Stimulated activated CD4-positive, alpha-beta T cell treated with anti-CD3 and anti-CD28 coated beads, Interleukin-4, amount 100 ng/mL, for 24 hours (primary cell): Measurements from ENCODE around the gene C9orf50.
A peak's percentile ranks its signal among the peaks of the same experiment; 100 is the strongest.

Experiments used
- DNase-seq: peaks from one replicate; pipeline ENCODE4 v3.0.0-alpha.2; 2020

Gene C9orf50

DNA sequence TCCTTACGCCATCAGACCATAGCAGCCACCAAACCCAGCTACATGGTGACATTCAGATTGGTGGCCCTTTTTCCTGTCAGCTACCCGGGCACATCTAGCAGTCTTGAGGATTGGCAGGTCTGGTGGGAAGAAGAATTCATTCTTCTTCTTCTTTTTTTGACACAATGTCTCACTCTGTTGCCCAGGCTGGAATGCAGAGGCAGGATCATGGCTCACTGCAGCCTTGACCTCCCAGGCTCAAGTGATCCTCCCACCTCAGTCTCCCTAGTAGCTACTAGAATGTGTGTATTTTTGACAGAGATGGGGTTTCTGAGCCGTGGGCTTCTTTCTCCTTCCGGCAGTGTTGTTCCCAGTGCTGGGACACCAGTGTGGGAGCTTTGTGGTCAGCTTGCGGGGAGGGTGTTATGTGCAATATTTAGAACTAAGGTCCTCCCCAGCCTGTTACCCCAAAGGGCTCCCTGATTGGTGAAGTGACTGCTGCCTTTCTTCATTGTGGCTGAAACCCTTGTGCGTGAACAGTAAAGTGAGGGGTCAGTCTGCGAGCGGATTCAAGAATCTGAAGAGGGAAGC is 8.4 kb upstream of the C9orf50 start:
- no peak for DNase-seq

DNA sequence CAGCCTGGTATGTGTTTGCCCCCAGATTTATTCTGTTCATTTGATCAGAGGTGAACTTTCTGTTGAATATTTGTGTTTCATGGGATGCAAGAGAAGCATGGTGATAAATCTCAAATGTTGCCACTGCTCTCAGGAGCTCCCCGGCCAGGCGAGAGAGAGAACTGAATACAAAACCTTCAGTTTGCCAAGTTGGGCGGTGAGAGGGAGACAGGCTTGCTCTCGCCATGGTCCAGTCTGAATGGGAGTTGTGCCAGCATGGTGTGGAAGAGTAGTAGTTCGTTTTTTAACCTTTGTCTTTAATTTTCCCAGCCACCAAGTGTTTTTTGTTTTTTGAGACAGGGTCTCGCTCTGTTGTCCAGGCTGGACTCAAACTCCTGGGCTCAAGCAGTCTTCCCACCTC is 7.8 kb upstream of the C9orf50 start:
- no peak for DNase-seq

DNA sequence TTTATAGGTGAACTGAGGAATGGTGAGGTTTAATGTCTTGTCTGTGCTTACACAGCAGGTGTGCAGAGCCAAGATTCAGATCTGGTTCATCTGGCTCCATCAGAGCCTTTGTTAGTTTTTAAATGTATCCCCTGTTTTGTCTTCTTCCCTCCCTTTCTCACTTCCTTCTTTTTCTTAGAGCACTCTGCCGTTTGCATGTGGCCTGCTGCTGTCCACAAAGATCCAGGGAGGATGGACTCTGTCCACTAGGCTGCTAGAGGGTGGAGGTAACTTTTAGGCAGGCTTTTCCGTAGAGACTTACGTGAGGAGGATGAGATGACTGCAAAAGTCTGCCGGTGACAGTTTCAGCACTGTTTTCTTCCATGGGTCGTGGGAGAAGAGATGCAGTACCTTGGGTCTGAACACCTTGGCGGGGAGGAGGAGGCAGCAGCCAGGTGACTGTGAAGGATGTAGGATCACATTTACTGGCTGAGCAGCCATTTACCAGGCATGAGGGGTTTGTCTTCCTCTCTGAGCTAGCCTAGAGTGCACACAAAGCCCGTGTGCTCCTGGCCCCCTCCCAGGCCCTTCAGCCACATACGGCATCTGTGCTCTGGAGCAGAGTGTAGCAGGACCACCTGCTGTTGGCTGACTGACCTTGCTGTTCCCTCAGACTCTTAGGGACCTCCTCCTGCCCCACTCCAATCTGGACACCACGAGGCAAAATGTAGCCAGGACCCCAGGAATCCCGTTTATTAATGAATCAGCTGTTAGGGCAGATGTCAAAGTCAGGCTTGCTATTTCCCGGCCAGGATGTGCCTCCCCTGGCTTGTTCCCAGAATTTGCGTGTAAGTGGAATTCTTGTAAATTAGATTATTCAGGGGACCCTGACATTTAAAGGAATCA is 6.9 kb upstream of the C9orf50 start:
- DNase-seq: no peak

DNA sequence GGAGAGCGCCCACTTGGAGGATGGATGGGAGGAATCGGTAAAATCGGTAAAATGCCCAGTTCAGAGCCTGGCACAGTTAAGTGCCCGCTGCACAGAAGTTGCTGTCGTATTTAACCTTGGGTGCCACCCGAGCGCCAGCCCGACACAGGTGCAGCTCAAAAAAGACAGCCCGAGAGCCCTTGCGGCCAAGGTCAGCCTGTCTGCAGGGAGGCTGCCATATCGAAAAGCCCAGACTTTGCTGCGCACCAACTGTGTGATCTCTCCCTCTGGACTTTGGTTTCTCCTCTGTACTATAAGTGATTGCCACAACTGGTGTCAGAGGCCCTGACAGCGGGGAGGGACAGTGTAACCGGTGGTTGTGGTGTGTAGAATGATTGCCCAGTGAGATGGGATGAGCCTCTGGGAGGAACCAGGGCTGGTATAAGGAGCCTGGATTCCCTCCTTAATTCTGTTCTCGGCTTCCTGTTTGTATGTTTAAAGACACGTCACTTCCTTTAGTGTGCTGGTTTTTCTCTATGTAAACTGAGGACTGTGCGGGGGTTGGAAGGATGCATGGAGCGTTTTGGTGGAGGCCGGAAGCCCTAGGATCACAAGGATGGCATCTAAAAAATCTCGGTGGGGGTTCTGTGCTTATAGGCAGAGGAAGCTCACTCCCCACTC is 5.9 kb upstream of the C9orf50 start:
- peak; percentile 37 for DNase-seq

DNA sequence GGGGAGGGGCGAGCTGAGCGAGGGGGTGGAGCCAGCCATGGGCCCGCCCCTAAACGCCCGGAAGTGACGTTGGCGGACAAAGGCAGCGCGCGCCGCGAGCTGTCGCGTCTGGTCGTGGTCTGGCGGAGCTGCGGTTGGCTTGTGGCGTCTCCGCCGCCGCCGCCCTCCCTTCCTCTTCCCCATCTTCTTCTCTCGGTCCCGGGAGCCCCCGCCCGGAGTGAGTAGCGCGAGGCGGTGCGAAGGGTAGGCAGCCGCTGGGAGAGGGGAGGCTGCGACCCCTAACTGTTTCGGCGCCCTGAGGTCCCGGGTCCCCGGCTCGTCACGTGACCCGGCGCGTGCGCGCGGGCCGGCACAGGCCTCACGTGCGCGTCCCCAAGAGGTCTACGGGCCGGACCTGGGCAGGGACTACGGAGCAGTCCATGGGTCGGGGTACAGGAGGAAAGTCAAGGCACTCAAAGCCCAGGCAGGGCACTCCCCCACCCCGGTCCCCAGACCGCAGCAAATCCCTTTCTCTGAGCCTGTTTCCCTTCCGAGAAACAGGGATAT is 5.3 kb upstream of the C9orf50 start, which contains the start of gene NTMT1:
NTMT1 (plus strand) TSS at position 85 of the 546 bp plus-strand sequence. CDS start 6,541 bp downstream, outside the sequence.
- DNase-seq: peak; percentile 90

DNA sequence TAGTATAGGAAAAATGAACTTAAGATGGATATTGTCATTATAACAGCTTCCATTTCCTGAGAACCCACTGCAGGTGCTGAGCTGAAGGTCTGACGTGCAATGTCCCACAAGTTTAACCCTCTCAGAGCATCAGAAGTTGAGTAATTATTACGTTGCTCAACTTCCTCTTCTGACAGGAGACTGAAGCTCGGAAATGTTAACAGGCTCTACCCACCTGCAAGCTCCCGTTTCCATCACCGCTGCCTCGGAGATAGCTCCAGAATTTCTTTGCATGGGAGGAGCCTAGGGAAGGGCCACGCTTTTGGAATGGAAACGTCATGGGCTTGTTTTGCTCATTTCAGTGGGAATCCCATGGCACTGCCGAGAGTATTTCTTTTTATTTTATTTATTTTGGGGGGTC is 4.0 kb upstream of the C9orf50 start:
- no peak for DNase-seq

DNA sequence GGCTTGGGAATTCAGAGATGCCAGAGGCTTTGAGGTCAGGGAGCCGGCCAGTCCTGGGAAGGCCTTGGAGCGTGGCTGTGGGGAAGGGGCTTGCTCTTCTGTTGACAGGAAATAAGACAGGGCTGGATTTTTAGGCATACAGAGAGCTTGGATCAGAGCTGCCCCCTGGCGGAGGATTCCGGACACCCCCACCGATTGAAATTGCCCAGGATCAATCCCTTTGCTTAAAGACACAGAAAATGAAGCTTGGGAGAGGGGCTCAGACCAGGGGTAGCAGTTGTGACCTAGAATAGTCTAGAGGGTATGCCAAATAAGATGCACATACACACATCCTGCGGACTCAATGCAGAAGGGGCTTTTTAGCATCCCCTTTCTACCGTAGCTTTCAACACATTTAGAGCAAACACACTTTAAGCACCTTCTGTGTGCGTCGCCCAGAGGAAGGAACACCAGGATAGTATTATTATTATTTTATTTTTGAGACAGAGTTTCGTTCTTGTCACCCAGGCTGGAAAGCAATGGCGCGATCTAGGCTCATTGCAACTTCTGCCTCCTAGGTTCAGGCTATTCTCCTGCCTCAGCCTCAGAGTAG is 3.4 kb upstream of the C9orf50 start:
- DNase-seq: peak; percentile 80

DNA sequence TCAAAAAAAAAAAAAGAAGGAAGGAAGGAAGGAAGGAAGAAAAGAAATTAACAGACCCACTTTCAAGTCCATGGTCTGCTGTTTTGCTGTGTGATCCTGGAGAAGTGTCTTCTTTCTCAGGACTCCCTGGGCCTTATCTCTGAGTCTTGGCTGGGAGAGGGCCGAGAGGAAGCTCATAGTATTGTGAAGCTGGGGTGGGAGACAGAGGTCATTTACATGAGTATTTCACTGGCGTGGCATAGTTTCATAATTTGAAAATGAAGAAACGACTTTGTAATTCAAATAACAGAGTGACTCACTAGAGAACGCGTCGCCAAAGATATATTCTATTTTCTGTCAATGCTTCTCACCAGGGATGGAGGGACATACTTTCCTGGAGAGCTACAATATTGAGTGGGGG is 2.4 kb upstream of the C9orf50 start:
- no peak for DNase-seq

DNA sequence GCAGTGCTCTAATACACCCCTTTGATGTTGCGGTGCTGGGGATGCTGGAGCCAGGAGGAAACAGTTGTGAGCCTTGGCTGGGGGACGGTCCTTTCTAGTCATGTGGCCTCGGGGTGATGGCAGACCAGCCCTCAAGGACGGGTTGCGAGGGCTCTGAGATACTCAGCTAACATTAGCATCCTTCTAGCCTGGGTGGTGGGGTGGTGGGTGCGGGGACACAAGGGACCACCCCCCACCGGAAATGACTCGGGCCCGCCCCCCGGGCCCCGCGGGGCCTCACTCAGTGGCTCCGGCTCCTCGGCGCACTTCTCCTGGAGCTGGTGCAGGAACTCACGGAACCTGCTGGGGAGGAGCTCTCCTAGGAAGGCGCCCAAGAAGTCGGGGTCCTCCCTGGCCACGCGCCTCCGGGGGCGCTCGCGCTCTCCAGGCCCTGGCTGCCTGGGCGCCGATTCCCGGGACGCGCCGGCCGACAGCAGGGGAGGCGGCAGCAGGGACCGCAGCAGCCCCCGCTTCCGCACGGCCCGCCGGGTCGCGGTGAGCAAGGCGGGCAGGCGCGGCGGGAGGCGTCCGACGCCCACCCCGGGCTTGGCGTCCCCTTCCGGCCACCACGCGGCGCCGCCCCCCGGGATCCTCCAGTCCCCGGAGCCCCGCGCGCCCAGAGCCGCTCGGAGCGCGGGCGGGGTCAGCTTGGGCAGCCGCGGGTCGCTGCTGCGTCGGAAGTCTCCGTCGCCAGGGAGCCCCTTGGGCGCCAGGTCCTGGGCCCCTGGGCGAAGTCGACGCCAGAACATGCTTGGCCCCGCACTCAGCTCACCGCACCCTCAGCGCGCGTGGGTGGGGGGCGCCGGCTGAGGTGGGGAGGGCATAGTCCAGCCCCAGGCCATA is 873 bp downstream of the C9orf50 start:
- DNase-seq: no peak

DNA sequence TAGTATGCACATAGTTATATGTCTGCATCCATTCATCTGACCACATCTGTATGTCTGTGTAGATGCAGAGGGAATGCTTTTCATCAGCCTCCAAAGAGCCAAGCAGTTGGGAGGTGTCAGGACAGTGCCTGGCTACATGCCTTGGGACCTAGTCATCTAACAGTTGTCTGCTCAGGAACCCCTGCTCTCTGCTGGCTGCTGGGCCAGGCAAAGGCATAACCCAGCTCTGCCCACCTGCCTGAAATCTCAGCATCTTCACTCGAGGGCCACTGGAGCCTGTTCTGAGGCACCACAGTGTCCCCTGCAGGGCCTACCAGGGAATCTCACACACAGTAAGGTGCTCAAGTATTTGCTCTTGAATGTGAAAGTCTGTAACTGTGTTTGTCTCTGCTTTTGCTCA is 3.7 kb downstream of the C9orf50 start:
- no peak for DNase-seq

DNA sequence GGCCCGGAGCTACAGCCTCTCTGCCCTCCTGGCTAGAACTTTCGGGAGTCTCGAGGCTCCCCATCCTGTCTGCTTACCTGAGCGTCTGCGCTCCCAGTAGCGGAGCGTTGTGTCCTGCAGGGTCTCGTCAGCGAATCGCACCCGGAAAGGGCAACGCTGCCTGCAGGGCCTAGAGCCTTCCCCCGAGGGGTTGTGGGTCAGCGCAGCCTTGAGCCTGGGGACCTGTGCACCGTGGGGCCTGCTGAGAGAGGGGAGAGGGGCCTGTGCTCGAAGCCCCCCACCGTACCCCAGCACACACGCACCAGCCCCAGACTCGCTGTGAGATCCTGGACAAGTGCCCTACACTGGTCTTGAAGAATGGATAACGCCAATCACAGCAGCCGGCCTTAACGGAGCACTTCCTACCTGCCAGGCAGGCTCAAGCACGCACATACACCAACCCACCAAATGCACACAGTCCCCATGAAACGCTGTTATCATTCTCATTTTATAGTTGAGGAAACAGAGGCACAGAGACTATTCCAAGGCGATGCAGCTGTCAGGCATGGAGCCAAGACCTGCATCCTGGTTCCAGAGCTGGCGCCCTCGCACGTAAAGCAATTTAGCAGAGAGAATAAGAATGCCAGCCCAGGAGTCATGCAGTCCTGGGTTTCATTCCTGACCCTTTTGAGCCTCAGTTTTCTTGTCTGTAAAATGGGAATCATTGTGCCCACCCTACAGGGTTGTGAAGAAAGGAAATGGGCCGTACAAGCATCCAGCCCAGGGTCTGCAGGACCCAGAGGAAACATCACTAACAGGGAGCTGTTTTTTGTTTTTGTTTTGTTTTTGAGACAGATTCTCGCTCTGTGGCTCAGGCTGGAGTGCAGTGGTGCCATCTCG is 5.3 kb downstream of the C9orf50 start:
- DNase-seq: no peak

DNA sequence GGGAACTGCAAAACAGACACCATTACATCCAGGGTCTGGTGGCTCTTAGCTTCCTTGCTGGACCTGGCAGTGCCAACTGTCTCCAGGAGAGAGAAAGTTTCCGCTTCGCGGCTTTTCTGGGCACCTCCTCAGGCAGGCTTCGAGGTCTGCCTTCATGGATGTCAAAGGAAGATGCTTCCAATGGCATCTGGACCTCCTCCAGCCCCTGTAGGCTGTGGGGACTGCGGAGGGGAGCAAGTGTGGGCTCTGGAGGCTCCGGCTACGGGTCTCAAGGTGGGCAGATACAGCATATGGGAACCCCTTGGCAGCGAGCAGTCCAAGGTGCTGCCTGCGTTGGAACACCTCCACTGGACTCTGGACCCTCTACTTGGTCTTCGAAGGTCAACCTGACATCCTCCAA is 6.0 kb downstream of the C9orf50 start:
- DNase-seq: no peak

DNA sequence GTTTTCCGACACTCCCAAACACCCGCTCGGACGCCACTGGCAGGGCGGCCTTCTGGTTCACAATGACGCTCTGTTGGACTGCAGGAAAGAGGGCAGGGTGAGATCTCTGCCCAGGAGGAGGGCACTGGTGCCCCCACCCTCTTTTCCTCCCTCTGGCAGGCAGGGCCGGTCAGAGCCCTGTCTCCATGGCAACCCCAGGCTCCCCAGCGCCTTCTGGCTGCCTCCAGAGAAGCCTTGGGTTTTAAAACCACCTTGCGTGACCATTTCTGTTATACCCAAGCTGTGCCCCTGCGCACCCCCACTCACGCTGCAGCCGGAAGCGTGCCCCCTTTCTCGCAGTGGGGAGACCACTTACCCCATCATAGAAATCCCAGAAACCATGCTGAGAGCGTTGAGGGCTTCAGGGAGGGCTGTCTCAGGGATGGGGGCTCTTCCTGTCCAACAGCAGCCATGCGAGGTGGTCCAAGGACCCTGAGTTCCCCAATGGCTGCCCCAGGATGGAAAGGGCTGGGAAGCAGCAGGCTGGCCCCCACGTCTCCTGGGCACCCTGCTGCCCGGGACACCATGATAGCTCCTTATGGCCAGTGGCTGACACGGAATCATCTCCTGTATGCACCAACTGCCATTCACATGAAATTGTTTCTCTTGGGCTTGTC is 7.3 kb downstream of the C9orf50 start:
- DNase-seq: no peak

DNA sequence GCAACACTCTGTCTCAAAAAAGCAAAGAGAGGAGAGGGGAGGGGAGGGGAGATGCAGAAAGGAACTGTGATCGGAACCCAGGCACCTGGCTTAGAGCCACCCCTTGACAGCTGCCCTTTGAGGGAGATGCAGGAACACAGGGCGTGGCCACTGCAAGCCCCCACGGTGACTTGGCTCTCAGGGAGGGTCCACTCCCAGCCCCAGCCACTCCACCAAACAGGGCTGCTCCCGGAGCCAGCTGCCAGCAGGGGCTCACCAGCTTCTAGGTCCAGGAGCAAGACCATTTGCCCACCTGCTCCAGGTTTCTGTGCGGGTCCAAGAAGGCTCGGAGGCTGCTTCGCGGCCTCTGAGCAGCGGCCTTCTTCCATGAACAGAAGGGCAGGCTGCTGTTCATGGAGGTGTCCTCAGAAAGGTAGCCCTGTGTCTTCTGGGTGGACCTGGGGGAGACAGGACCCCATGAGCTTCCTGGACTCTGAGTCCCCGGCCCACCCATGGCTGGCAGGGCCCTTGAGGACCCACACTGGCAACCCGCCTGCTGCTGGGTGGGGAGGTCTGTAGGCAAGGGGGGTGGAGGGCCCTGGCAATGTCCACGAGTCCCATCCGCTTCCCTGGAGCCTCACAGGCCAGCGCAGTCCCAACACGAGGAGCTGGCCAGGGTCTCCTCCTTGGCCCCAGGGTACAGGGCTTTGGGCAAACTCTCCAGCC is 7.9 kb downstream of the C9orf50 start:
- no peak for DNase-seq

DNA sequence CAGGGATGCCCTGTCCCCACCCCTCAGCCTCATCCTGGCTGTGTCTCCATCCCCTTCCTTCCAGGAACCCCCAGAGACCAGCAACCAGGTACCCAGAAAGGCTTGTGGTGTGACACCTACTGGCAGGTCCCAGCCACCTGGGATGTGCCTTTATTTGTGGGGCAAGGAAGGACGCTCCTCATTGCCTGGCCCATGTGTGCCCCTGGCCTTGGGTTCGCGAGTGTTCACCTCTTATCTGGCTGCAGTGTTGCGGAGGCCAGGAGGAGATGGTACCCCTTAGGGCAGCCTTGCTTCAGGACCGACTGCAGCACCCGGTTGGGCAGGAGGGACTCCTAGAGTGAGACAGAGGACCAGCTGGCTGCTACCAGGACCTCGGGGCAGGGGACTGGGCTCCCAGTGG is 8.8 kb downstream of the C9orf50 start:
- no peak for DNase-seq

DNA sequence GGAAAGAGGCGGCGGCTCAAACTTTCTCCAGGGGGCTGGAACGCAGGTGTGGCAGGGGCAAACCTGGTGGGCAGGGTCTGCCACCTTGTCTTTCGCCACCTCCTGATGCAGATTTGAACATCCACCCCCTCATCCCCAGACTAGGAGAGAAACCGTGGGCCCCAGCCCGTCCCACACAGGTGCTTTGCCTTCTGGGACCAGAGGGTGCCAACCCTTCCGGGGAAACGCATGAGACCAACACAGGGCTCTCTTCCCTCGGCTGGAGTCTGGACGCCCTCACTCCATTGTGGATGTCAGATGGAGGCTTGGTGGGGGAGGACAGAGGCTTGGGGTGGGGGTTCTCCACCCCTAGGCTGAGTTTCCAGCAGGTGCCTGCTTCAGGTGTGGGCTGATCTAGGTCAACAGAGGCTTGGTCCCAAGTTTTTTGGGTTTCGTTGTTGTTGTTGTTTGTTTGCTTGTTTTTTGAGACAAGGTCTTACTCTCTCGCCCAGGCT is 9.5 kb downstream of the C9orf50 start:
- DNase-seq: no peak

DNA sequence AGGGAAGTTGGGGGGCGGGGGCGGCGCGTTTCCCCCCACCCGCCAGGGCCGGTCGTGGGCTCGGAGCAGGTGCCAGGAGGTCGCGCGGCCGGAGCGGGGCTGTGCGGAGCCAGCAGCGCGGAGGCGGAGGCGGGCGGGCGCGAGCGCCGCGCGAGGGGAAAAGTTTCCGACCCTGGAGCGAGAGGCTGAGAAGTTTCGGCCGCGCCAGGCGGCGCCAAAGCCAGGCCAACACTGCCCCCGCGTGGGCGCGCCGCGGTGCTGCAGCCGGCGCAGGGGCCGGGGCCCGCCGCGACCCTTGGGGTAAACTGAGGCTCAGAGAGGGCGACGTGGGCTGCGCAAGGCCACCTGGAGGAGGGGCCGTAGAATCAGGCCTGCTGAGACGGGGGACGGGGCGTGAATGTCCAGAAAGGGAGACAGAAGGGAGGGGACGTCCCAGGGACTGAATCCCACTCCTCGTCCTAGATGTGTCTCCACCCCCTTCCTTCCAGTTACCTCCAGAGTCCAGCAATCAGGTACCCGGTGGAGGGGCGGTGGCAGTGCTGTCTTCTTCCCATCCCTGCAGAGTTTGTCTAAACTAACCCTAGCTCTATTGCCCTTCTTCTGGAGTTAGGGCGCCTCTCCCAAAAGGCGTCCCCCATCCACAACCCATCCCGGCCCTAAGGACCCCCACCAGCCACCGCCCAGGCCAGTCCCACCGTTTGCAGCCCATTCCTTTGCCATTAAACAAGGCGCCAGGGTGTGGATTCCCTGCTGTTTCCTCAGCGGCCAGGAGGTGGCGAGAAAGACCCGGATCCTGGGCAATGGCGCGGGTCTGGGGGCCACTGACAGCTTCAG is 10.2 kb downstream of the C9orf50 start:
- peak; percentile 74 for DNase-seq

DNA sequence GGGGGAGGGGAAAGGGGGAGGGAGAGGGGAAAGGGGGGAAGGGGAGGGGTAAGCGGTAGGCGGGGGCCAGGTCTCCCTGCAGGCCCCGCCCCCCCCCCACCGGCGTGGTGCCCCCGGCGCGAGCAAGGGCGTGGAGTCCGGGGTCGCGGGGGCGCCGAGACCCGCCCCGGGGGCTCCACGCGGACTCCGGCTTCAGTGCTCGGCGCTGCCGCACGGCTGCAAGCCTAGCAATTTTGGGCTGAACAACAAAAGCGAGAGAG is 10.8 kb downstream of the C9orf50 start:
- DNase-seq: no peak
